Heart left ventricle (tissue), 13 donors: ENCODE results near the gene TBC1D32.

Experiments used
- POLR2A ChIP-seq, 2 donors: fragments of 450-650 bp; IDR thresholded peaks; one replicate each; pipeline ENCODE4 v1.6.1; 2017; ENCODE audit warnings: antibody characterized with exemption in 2 of 2, mild to moderate bottlenecking in 2 of 2, moderate library complexity in 2 of 2
- TF ChIP-seq, protein P1 (sequence below), 12 donors: fragments of 200-600 bp; sonication (generic) in 4 of 12; IDR thresholded peaks; one replicate each; pipeline versions ENCODE4 v1.5.0 to v1.8.0; 2018 to 2022; ENCODE audit warnings: antibody characterized with exemption in 12 of 12, mild to moderate bottlenecking in 5 of 12
- donor health status: ischemic (EF 13 %, LVEDD 7.1; RV severe dilation, severe dysfunction).
- donor health status: DM: no; HTN: yes; CAD: no.
- donor health status: DM: no; HTN: no; CAD: no.
- donor health status: ischemic (EF 25% LVEDD 6.9; RV normal size, moderate dysfunction).
- donor health status: ischemic (EF 25% LVEDD 5.7; RV mildly dilated, moderate dysfunction).
- donor health status: ischemic (EF 35%, LVEDD 5.7; RV mildly dilated, moderate dysfunction).
- donor health status: nonischemic (EF 11% LVEDD 7.7; RV severe dilation, severe dysfunction).
- donor health status: DM: yes; HTN: yes; CAD: no.
- donor health status: PGD.
- donor health status: ischemic (EF 29% LVEDD 5.4; RV normal size, mild dysfunction).
- donor health status: nonischemic (EF 23%, LVEDD 6.1; RV moderate dilation, normal function).

DNA sequence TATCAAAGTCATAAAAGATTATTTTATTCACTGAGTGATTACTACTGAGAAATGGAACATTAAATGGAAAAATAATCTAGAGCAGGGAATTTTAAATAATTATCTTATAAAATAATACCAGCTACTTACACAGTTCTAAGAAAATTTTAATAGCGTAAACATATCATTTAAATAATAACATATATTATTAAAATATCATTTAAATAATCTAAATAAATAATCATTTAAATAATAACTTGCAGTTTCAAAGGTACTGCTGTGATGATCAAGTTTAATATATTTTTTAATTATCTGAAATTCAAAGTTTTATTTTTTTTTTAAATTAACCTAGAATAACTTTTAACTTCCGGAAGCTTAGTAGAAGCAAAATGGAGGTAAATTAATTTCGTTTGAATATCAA is 301.2 kb downstream of the TBC1D32 start:
- TF ChIP-seq, protein P1, sequence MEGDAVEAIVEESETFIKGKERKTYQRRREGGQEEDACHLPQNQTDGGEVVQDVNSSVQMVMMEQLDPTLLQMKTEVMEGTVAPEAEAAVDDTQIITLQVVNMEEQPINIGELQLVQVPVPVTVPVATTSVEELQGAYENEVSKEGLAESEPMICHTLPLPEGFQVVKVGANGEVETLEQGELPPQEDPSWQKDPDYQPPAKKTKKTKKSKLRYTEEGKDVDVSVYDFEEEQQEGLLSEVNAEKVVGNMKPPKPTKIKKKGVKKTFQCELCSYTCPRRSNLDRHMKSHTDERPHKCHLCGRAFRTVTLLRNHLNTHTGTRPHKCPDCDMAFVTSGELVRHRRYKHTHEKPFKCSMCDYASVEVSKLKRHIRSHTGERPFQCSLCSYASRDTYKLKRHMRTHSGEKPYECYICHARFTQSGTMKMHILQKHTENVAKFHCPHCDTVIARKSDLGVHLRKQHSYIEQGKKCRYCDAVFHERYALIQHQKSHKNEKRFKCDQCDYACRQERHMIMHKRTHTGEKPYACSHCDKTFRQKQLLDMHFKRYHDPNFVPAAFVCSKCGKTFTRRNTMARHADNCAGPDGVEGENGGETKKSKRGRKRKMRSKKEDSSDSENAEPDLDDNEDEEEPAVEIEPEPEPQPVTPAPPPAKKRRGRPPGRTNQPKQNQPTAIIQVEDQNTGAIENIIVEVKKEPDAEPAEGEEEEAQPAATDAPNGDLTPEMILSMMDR (IDR thresholded peaks at IDR 0.05): no peak
- no peak for TF ChIP-seq POLR2A (IDR thresholded peaks at IDR 0.05)
